ENCODE results near the gene GSC2. TPM values are rescaled to one million over a fixed set of nuclear protein-coding genes. Genes with fewer than 3 reads are reported as not detected.

The GSC2 gene
- total and polyA plus RNA-seq, 2 of the 8 experiments (the other 6 are each of a cell fraction or from before 2014, with no cell fraction given), result 0.17 to 0.48 TPM

- Histone ChIP-seq H3K9ac (replicated peaks in 1 of 4; ENCODE audit: extremely low read depth in 1 of 4, low read depth in 3 of 4, low read length in 3 of 4) (peak overlapping the region in 2 of 4 experiments; percentile 17 to 96; a peak in 3 of 7 replicates), H4K8ac (ENCODE audit: extremely low read depth, insufficient read depth, low read length) (peak overlapping the region; percentile 76; the same call in 1 of the 2 replicates), H3K79me1 (ENCODE audit: low read depth, low read length) (peaks cover 18% of the 10 kb centered on the region), H2AK5ac (ENCODE audit: low read depth, low read length) (0 out of 2 replicates have a peak overlapping the region, but pooled peaks have one; percentile 69), H3K23ac (ENCODE audit: insufficient read length) (no peak overlapping the region), H3K14ac (ENCODE audit: insufficient read length) (no peak overlapping the region), H3K56ac (replicated peaks; ENCODE audit: insufficient read length, low read depth, low read length) (no peak overlapping the region), H3K9me3 (ENCODE audit: insufficient read depth in 2 of 2, low read depth in 1 of 2, low read length in 1 of 2) (no peaks in the 10 kb centered on the region), H4K5ac (ENCODE audit: insufficient read length, low read depth, low read length) (no peak overlapping the region), H2AFZ (ENCODE audit: low read length) (no peak overlapping the region), H4K20me1 (replicated peaks in 1 of 2; ENCODE audit: control insufficient read depth in 1 of 2, insufficient read depth in 2 of 2, low read length in 2 of 2) (peaks cover 4 to 32% of the 10 kb centered on the region in 2 experiments), H3K4ac (replicated peaks; ENCODE audit: insufficient read length, low read depth, low read length) (no peak overlapping the region), H3K27me3 (replicated peaks in 1 of 4; ENCODE audit: control insufficient read depth in 3 of 4, extremely low read depth in 1 of 4, insufficient read depth in 3 of 4, low read length in 3 of 4) (peaks cover 18 to 28% (median 25%) of the 10 kb centered on the region in 4 experiments), H2BK12ac (ENCODE audit: low read depth, low read length) (no peak overlapping the region; the same call in 1 of the 2 replicates), H2BK15ac (ENCODE audit: low read length) (no peak overlapping the region), H2BK5ac (ENCODE audit: low read depth, low read length) (0 out of 2 replicates have a peak overlapping the region, but pooled peaks have one; percentile 90), H3K23me2 (ENCODE audit: low read depth, low read length) (peaks cover 13% of the 10 kb centered on the region), H3K4me3 (ENCODE audit: extremely low read depth in 1 of 4, insufficient read depth in 2 of 4, low read depth in 3 of 4, low read length in 4 of 4) (peak overlapping the region in 3 of 4 experiments; percentile 96 to 98 (median 98); a peak in 6 of 8 replicates), H2BK20ac (ENCODE audit: low read length) (no peak overlapping the region), H3K36me3 (ENCODE audit: control insufficient read depth in 2 of 4, insufficient read depth in 4 of 4, low read length in 3 of 4) (peaks cover 0 to 9% (median 0%) of the 10 kb centered on the region in 4 experiments; a peak in 2 of 8 replicates), H4K91ac (replicated peaks; ENCODE audit: insufficient read length, low read length) (no peak overlapping the region), H3K79me2 (ENCODE audit: control insufficient read depth in 1 of 2, insufficient read depth in 2 of 2, low read length in 2 of 2) (peaks cover 5 to 31% of the 10 kb centered on the region in 2 experiments; a peak in 3 of 4 replicates), H2BK120ac (replicated peaks; ENCODE audit: low read depth, low read length) (no peak overlapping the region), H3K4me1 (replicated peaks in 1 of 4; ENCODE audit: control insufficient read depth in 3 of 4, insufficient read depth in 4 of 4, low read length in 3 of 4) (peaks cover 0 to 50% (median 36%) of the 10 kb centered on the region in 4 experiments; a peak in 6 of 7 replicates), H3K4me2 (ENCODE audit: insufficient read depth in 1 of 2, low read depth in 2 of 2, low read length in 2 of 2) (peak overlapping the region; percentile 95 to 99), H3K18ac (ENCODE audit: extremely low read depth, low read length) (no peak overlapping the region), H3K27ac (ENCODE audit: low read depth, low read length) (no peak overlapping the region)
- TF ChIP-seq POLR2AphosphoS5 (IDR thresholded peaks at IDR 0.05; ENCODE audit: low read depth, low read length) (peak; percentile 51; the same call in 1 of the 2 replicates), RFX5 (IDR thresholded peaks at IDR 0.05; ENCODE audit: borderline replicate concordance, low read depth, low read length) (no peak)
- WGBS, 2 experiments (ENCODE audit: extremely low coverage in 1 of 2, insufficient coverage in 1 of 2, insufficient read length in 1 of 2, insufficient replicate concordance in 2 of 2, low coverage in 1 of 2, low lambda C conversion rate in 2 of 2, missing lambda C conversion rate in 1 of 2), result 87% methylated on average over 18 of the region's 19 CpGs; no CpG with 5 or more reads in 1 of the 2 experiments
- ChIA-PET POLR2A (ENCODE audit: partially characterized antibody) (interaction anchor here (1.0 to 2.2 kb wide), 7 partner anchors 10 to 208 kb away, joined by 3 to 15 read pairs (median 4); partner anchors contain the start of gene DGCR2), CTCF (ENCODE audit: partially characterized antibody) (interaction anchor here (0.7 to 3.7 kb wide), 2 partner anchors 9 to 28 kb away, joined by 3 to 28 read pairs; partner anchors contain the start of gene ESS2)
- FAIRE-seq (no peak), DNase-seq (ENCODE audit: low read depth in 1 of 2, low spot score in 2 of 2) (no peak)
Measured at GRCh38 chr22:19173047-19174035, 23.2 kb upstream of the GSC2 start.

All from H1 (cell line).